ENCODE data around the gene BAZ1B. TPM values are rescaled to one million over a fixed set of nuclear protein-coding genes. Genes with fewer than 3 reads are reported as not detected.

The BAZ1B gene
- total RNA-seq, 1 experiment from 2014 or later: 66.3 TPM

Other genes with a start within 250 kb of the BAZ1B start
- gene NSUN5, start 213.5 kb downstream of the BAZ1B start, total RNA-seq (2021): 57.0 to 62.2 TPM (median 62.2 TPM) in 3 replicates
- 0.15 to 0.16 TPM in 2 of 3 replicates, not detected in the other for gene TRIM50, start 194.2 kb downstream of the BAZ1B start, total RNA-seq (2021)
- gene FKBP6, start 194.1 kb downstream of the BAZ1B start, total RNA-seq (2021): 0.09 to 0.11 TPM in 2 of 3 replicates, not detected in the other
- gene FZD9, start 88.5 kb downstream of the BAZ1B start, total RNA-seq (2021): 4.0 to 5.2 TPM (median 4.5 TPM) in 3 replicates
- gene BCL7B, start 35.4 kb upstream of the BAZ1B start, total RNA-seq (2021): 26.0 to 28.5 TPM (median 27.7 TPM) in 3 replicates
- 28.6 to 32.3 TPM (median 29.0 TPM) in 3 replicates for gene TBL2, start 56.3 kb upstream of the BAZ1B start, total RNA-seq (2021)
- gene MLXIPL, start 102.2 kb upstream of the BAZ1B start, total RNA-seq (2021): 20.4 to 26.6 TPM (median 23.8 TPM) in 3 replicates
- 5.7 to 7.5 TPM (median 5.8 TPM) in 3 replicates for gene VPS37D, start 145.5 kb upstream of the BAZ1B start, total RNA-seq (2021)
- gene DNAJC30, start 161.2 kb upstream of the BAZ1B start, total RNA-seq (2021): 6.8 to 7.1 TPM (median 6.8 TPM) in 3 replicates
- 80.5 to 91.9 TPM (median 84.4 TPM) in 3 replicates for gene BUD23, start 161.3 kb upstream of the BAZ1B start, total RNA-seq (2021)
- gene STX1A, start 197.4 kb upstream of the BAZ1B start, total RNA-seq (2021): 17.7 to 20.4 TPM (median 18.5 TPM) in 3 replicates
- gene ABHD11, start 216.5 kb upstream of the BAZ1B start, total RNA-seq (2021): 23.8 to 27.6 TPM (median 26.5 TPM) in 3 replicates
- gene CLDN3, start 248.0 kb upstream of the BAZ1B start, total RNA-seq (2021): 20.7 to 35.1 TPM (median 34.8 TPM) in 3 replicates

Measured in WTC11 (cell line).